ENCODE measurements around the gene SLC41A1. TPM values are rescaled to one million over a fixed set of nuclear protein-coding genes. Genes with fewer than 3 reads are reported as not detected.

The SLC41A1 gene
- total RNA-seq, 4 donors from 2014 or later, result 20.9 to 38.7 (median 29.1) TPM

DNA sequence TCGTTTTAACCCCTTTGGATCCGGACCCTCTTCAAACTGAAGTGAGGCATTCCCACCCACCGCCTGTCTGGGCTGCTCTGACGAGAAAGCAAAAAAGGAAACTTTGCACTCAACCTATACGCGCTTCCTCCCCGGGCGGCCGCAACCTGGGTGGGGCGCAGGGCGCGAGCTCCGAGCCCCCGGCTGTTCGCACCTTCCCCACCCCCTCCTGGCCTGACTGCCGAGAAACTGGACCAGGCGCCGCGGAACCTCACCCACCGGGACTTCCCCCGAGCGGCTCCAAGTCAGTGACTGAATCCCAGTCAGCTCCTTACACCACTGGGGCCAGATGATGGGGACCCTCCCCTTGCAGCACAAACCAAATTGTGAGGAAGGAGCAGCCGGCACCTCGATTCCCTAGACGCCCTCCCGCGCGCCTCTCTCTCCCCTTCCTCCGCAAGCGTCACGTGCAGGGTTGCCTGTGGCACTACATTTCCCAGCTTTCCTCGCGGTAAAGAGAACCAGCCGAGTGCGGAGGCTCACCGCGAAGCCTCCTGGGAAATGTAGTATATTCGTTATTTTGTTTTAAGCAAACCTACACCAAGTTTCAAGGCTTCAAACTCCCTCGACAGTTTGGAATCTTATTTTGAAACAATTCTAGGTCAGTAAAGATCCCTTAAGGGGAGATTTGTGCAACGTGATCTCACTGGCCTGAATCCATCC, 37.8 kb downstream of the SLC41A1 start, which contains the start of gene RAB29:
RAB29 (minus strand) TSS at position 468 of the 702 bp plus-strand sequence. CDS start 526 bp downstream, outside the sequence.
- 0% methylated on average over 7 to 9 of the region's 40 CpGs for WGBS, 2 donors (ENCODE audit: low coverage in 1 of 2)
- Histone ChIP-seq H3K27ac (peak within 1 kb of the TSS; percentile 11 to 85 (median 74)), H3K9me3 (no peaks in the 10 kb centered on the region), H3K27me3 (no peaks in the 10 kb centered on the region), H3K4me3 (peak within 1 kb of the TSS; percentile 70 to 90), H3K4me1 (peaks cover 0 to 22% (median 5%) of the 10 kb centered on the region in 3 donors), H3K36me3 (peaks cover 0 to 3% of the 10 kb centered on the region in 2 donors)
- peak; percentile 94 for ATAC-seq
- TF ChIP-seq POLR2A (IDR thresholded peaks at IDR 0.05), result no peak
- TF ChIP-seq POLR2AphosphoS5 (IDR thresholded peaks at IDR 0.05), result peak; percentile 30
- TF ChIP-seq, protein P1, sequence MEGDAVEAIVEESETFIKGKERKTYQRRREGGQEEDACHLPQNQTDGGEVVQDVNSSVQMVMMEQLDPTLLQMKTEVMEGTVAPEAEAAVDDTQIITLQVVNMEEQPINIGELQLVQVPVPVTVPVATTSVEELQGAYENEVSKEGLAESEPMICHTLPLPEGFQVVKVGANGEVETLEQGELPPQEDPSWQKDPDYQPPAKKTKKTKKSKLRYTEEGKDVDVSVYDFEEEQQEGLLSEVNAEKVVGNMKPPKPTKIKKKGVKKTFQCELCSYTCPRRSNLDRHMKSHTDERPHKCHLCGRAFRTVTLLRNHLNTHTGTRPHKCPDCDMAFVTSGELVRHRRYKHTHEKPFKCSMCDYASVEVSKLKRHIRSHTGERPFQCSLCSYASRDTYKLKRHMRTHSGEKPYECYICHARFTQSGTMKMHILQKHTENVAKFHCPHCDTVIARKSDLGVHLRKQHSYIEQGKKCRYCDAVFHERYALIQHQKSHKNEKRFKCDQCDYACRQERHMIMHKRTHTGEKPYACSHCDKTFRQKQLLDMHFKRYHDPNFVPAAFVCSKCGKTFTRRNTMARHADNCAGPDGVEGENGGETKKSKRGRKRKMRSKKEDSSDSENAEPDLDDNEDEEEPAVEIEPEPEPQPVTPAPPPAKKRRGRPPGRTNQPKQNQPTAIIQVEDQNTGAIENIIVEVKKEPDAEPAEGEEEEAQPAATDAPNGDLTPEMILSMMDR (IDR thresholded peaks at IDR 0.05), result no peak
- TF ChIP-seq EP300 (IDR thresholded peaks at IDR 0.05), result no peak

- TF ChIP-seq EP300 (IDR thresholded peaks at IDR 0.05) (no peak), POLR2A (IDR thresholded peaks at IDR 0.05) (no peak)
- H3K4me3 ChIP-seq, result peak overlapping the region; percentile 70 to 90
- ATAC-seq, result peak; percentile 36
- peaks cover 0 to 5% of the 10 kb centered on the region in 2 donors for H3K36me3 ChIP-seq
- no peaks in the 10 kb centered on the region for H3K9me3 ChIP-seq
- WGBS, 2 donors (ENCODE audit: low coverage in 1 of 2), result 9 to 11% methylated on average over 11 to 19 of the region's 36 CpGs
- peak overlapping the region in 3 of 4 donors; percentile 74 to 85 (median 75) for H3K27ac ChIP-seq
- H3K4me1 ChIP-seq, result peaks cover 0 to 29% (median 5%) of the 10 kb centered on the region in 3 donors
- H3K27me3 ChIP-seq, result no peaks in the 10 kb centered on the region
Observed at GRCh38 chr1:205774198-205775014, 38.6 kb downstream of the SLC41A1 start.

DNA sequence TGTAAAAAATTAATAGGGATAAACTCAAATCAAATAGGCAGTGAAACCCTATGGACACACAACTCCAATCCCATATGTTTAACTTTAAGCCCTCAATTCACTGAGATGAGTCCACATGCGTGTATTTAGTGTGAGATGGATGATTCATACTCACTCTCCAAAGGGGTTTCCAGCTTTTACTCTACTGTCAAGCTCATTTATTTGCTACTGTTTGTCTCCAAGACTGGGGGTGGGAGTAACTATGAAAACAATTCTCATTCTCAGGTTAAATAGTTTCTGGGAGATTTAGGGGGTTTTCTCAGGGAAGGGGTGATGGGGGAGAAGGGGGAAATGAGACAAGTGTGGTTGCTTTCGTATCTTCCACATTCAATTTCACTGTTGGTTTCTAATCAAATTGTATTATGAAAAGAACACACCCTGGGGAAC, 40.4 kb downstream of the SLC41A1 start:
- Histone ChIP-seq H3K36me3 (peaks cover 0 to 8% of the 10 kb centered on the region in 2 donors), H3K4me1 (peaks cover 0 to 33% (median 5%) of the 10 kb centered on the region in 3 donors), H3K4me3 (no peak overlapping the region), H3K27me3 (no peaks in the 10 kb centered on the region), H3K27ac (no peak overlapping the region), H3K9me3 (no peaks in the 10 kb centered on the region)
- TF ChIP-seq POLR2AphosphoS5 (IDR thresholded peaks at IDR 0.05) (no peak), EP300 (IDR thresholded peaks at IDR 0.05) (no peak), POLR2A (IDR thresholded peaks at IDR 0.05) (no peak)
- TF ChIP-seq, protein P1 (IDR thresholded peaks at IDR 0.05), result no peak
- WGBS, 2 donors (ENCODE audit: low coverage in 1 of 2), result 93 to 100% methylated on average over 1 to 2 of the region's 2 CpGs
- ATAC-seq, result no peak

GRCh38 chr1:205770618-205771017, 42.4 kb downstream of the SLC41A1 start:
- H3K4me3 ChIP-seq, result no peak overlapping the region
- peaks cover 0 to 8% of the 10 kb centered on the region in 2 donors for H3K36me3 ChIP-seq
- 81 to 93% methylated on average over 4 of the region's 4 CpGs for WGBS, 2 donors (ENCODE audit: low coverage in 1 of 2)
- no peaks in the 10 kb centered on the region for H3K27me3 ChIP-seq
- H3K27ac ChIP-seq, result peak overlapping the region in 3 of 4 donors; percentile 31 to 64 (median 52)
- peaks cover 0 to 29% (median 5%) of the 10 kb centered on the region in 3 donors for H3K4me1 ChIP-seq
- H3K9me3 ChIP-seq, result no peaks in the 10 kb centered on the region
- no peak for TF ChIP-seq EP300 (IDR thresholded peaks at IDR 0.05)
- no peak for TF ChIP-seq POLR2A (IDR thresholded peaks at IDR 0.05)
- TF ChIP-seq, protein P1 (IDR thresholded peaks at IDR 0.05), result no peak
- no peak for TF ChIP-seq POLR2AphosphoS5 (IDR thresholded peaks at IDR 0.05)
- no peak for ATAC-seq

- Histone ChIP-seq H3K27me3 (no peaks in the 10 kb centered on the region), H3K9me3 (no peaks in the 10 kb centered on the region), H3K4me1 (peaks cover 0 to 26% (median 5%) of the 10 kb centered on the region in 3 donors), H3K36me3 (peaks cover 0 to 8% of the 10 kb centered on the region in 2 donors), H3K27ac (peak overlapping the region; percentile 31 to 64 (median 52)), H3K4me3 (no peak overlapping the region)
- 44 to 45% methylated on average over 5 to 6 of the region's 8 CpGs for WGBS, 2 donors (ENCODE audit: low coverage in 1 of 2)
- TF ChIP-seq, protein P1 (IDR thresholded peaks at IDR 0.05), result no peak
- TF ChIP-seq POLR2A (IDR thresholded peaks at IDR 0.05) (no peak), EP300 (IDR thresholded peaks at IDR 0.05) (no peak), POLR2AphosphoS5 (IDR thresholded peaks at IDR 0.05) (no peak)
- ATAC-seq, result no peak
Observed at GRCh38 chr1:205769641-205770365, 43.2 kb downstream of the SLC41A1 start.

Measured in gastroesophageal sphincter (tissue), 4 donors.